ENCODE results near the gene RPL7A.

GRCh38 chr9:133322701-133323100 lies 25.3 kb upstream of the RPL7A start:
- TF ChIP-seq CTCF (conservative IDR thresholded peaks at IDR 0.05; ENCODE audit: low read length) (no peak), EZH2phosphoT487 (IDR thresholded peaks at IDR 0.05; ENCODE audit: borderline replicate concordance, low read depth, low read length) (no peak)

Measured in OCI-LY7 (cell line).